Neutrophil (primary cell): ENCODE measurements around the gene BAHCC1.

Source experiments
- H3K27ac ChIP-seq: fragments of 200-600 bp; sonication (generic); 2 replicates; pipeline ENCODE4 v1.5.1; 2016; ENCODE audit warnings: mild to moderate bottlenecking, moderate library complexity
- H3K27me3 ChIP-seq: fragments of 200-600 bp; sonication (generic); 2 replicates; pipeline ENCODE4 v1.6.0; 2016; ENCODE audit warnings: mild to moderate bottlenecking
- H3K36me3 ChIP-seq: fragments of 200-600 bp; sonication (generic); 2 replicates; pipeline ENCODE4 v1.5.1; 2017
- H3K4me1 ChIP-seq, 2 experiments: fragments of 200-600 bp in 1 of 2; sonication (generic) in 1 of 2; 1 replicate in 1 of 2; 2 replicates in 1 of 2; pipeline versions ENCODE4 v1.5.1 to v1.6.1; 2013 to 2016; ENCODE audit warnings: low read depth in 1 of 2, low read length in 1 of 2, mild to moderate bottlenecking in 1 of 2, moderate library complexity in 1 of 2; ENCODE audit not compliant: control insufficient read depth in 1 of 2, insufficient read depth in 1 of 2
- H3K4me3 ChIP-seq, 2 experiments: fragments of 200-600 bp in 1 of 2; sonication (generic) in 1 of 2; 1 replicate in 1 of 2; 2 replicates in 1 of 2; pipeline ENCODE4 v1.5.1; 2013 to 2016; ENCODE audit warnings: low read depth in 1 of 2, low read length in 1 of 2, mild to moderate bottlenecking in 1 of 2, moderate library complexity in 1 of 2
- H3K9me3 ChIP-seq: fragments of 200-600 bp; sonication (generic); 2 replicates; pipeline ENCODE4 v1.5.1; 2016
- CTCF ChIP-seq: fragments of 200-600 bp; sonication (generic); IDR thresholded peaks from 2 replicates; pipeline ENCODE4 v1.5.1; 2016; ENCODE audit warnings: antibody characterized with exemption

Gene BAHCC1

GRCh38 chr17:81489998-81490992 is 95.0 kb downstream of the BAHCC1 start:
- H3K27ac ChIP-seq, result no peak overlapping the region
- no peaks in the 10 kb centered on the region for H3K9me3 ChIP-seq
- H3K36me3 ChIP-seq, result no peaks in the 10 kb centered on the region
- no peak for TF ChIP-seq CTCF
- peaks cover 12 to 13% of the 10 kb centered on the region in 2 experiments for H3K4me1 ChIP-seq
- H3K4me3 ChIP-seq, result no peak overlapping the region
- H3K27me3 ChIP-seq, result peaks cover 95% of the 10 kb centered on the region

- peaks cover 96% of the 10 kb centered on the region for H3K27me3 ChIP-seq
- peaks cover 12 to 13% of the 10 kb centered on the region in 2 experiments for H3K4me1 ChIP-seq
- H3K27ac ChIP-seq, result no peak overlapping the region
- no peaks in the 10 kb centered on the region for H3K36me3 ChIP-seq
- no peak for TF ChIP-seq CTCF
- H3K9me3 ChIP-seq, result no peaks in the 10 kb centered on the region
- H3K4me3 ChIP-seq, result no peak overlapping the region
These were observed 95.9 kb downstream of the BAHCC1 start for GRCh38 chr17:81491181-81491581.

GRCh38 chr17:81491761-81492160 is 96.5 kb downstream of the BAHCC1 start:
- Histone ChIP-seq H3K4me1 (peaks cover 12 to 13% of the 10 kb centered on the region in 2 experiments), H3K36me3 (no peaks in the 10 kb centered on the region), H3K9me3 (no peaks in the 10 kb centered on the region), H3K27me3 (peaks cover 96% of the 10 kb centered on the region), H3K4me3 (no peak overlapping the region), H3K27ac (no peak overlapping the region)
- TF ChIP-seq CTCF, result no peak

- TF ChIP-seq CTCF, result no peak
- Histone ChIP-seq H3K4me1 (peaks cover 11 to 13% of the 10 kb centered on the region in 2 experiments), H3K36me3 (no peaks in the 10 kb centered on the region), H3K27me3 (peaks cover 93% of the 10 kb centered on the region), H3K4me3 (no peak overlapping the region), H3K9me3 (no peaks in the 10 kb centered on the region), H3K27ac (no peak overlapping the region)
These were observed 96.9 kb downstream of the BAHCC1 start for GRCh38 chr17:81492202-81492601.

GRCh38 chr17:81492706-81493105 is 97.4 kb downstream of the BAHCC1 start:
- no peaks in the 10 kb centered on the region for H3K36me3 ChIP-seq
- H3K4me1 ChIP-seq, result peaks cover 6 to 9% of the 10 kb centered on the region in 2 experiments
- H3K9me3 ChIP-seq, result no peaks in the 10 kb centered on the region
- no peak for TF ChIP-seq CTCF
- no peak overlapping the region for H3K4me3 ChIP-seq
- H3K27me3 ChIP-seq, result peaks cover 88% of the 10 kb centered on the region
- H3K27ac ChIP-seq, result no peak overlapping the region
